Glomerular endothelial cell (primary cell): ENCODE results near the gene DCAF6. TPM values are rescaled to one million over a fixed set of nuclear protein-coding genes. Genes with fewer than 3 reads are reported as not detected.

Source experiments
- DNase-seq: peaks from one replicate; pipeline ENCODE4 v3.0.0-alpha.2; 2011; ENCODE audit warnings: low read depth, low spot score; ENCODE audit errors: extremely low read depth
- total RNA-seq: library from RNA; depleted of rRNA; stranded (reverse); fragments of >200 nt; gene quantifications from 2 replicates; pipeline ENCODE4 v1.2.3, GENCODE V29; 2015

DCAF6 gene
- total RNA-seq, 1 donor from 2014 or later: 45.2 TPM

DNA sequence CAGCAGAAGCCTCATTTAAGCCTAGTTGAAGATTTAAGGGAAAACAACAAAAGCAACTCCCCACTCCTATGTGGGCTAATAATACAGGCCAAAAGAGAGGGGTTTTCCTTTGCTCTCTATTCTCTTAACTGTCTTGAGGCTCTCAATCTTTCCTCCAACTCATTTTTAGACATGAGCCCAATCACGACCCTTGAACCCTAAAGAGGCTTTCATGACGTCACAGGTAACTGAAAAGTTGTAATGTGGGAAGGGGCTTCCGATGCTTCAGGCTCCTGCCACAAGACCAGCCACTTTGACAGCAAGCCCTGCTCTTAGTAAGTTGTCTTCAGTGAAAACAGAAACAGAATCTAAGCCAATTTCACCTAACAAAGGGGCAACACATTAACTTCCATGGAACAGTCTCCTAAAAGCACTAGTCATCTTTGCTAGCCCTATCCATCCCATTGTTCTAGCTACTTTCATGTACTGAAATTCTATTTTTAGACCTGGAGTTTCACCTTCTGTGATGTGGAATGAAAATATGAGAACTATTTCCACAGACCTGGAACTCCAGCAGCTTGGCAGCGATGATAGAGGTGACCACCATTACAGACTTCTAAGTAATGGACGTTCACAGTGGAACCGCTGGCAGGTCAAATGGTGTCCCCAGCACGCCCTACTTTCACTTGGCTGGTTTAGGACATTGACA, 164.0 kb downstream of the DCAF6 start:
- no peak for DNase-seq

DNA sequence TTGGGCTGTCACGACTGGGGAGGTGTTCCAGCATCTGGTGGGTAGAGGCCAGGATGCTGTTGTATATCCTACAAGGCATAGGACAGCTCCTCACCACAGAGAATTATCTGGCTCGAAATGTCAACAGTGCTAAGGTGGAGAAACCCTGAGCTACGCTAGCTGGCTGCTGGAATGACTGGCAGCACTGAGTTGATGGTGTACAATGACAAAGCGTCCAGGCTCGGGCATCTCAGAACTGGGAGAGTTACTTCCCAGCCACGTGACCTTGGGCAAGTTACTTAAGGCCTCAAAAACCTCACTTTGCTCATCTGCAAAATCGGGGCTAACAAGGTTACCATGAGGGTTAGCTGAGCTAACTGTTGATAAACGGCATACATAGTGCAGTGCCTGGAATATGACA, 164.9 kb downstream of the DCAF6 start:
- DNase-seq: no peak

DNA sequence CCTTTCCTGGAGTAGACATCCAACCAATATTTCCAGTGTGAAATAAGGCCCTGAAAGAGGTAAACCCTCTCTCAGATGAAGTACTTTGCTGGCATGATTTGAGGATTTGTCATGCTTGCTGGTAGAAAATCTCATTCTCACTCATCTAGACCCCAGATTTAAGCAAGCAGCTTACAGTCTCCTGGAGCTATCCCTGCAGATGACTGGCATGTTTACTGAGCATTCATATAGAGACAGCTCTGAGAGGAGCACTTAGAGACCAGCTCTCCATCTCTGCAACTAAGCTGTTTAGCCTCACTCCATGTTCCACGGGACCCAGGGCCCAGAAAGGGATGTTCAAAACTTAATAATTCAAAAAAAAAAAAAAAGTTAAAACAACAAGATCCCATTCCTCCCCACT, 166.0 kb downstream of the DCAF6 start:
- no peak for DNase-seq

DNA sequence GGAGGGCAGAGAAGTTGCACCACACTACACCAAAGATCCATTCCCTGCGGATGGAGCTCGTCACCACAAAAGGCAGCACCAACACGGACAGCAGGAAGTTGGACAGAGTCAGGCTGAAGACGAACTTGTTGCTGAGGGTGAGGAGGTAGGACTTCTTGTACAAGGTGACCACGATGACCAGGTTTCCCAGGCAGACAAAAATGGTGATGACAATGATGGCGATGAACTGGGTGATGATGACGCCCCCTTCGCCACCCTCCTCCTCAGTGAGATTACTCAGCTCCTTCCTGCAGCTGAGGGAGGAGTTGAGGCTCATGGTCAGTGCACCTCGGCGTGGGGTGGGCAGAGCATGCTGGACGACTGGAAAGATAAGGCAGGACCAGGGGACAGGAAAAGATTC, 168.1 kb downstream of the DCAF6 start:
- DNase-seq: no peak

DNA sequence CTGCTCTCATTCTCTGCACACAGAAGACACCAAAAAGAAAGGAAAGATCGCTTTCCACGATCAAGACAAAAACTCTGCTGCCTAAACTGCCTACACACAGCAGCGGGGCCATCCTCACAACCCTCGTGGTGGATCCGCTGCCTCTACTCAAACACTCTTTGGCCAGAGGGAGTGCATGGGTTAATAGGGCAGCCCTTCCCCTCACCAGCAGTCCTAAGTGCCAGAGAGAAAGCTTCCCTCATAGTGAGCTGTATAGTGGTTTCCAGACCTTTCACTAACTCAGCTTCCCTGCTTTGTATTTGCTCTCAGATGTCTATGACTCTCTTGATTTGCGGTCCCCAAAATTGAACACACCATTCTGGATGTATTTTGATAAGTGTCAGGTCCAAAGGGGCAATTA, 169.4 kb downstream of the DCAF6 start:
- no peak for DNase-seq

DNA sequence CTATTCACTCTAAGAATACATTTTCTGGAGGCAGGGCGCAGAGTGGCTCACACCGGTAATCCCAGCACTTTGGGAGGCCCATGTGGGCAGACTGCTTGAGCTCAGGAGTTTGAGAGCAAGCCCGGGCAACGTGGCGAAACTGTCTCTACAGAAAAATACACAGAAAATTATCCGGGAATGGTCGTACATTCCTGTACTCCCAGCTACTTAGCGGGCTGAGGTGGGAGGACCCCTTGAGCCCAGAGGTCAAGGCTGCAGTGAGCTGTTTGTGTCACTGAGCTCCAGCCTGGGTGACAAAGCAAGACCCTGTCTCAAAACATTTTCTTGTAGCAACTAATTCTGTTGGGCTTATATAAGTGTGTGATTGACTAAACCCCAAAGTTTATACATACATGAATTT, 169.8 kb downstream of the DCAF6 start:
- no peak for DNase-seq

DNA sequence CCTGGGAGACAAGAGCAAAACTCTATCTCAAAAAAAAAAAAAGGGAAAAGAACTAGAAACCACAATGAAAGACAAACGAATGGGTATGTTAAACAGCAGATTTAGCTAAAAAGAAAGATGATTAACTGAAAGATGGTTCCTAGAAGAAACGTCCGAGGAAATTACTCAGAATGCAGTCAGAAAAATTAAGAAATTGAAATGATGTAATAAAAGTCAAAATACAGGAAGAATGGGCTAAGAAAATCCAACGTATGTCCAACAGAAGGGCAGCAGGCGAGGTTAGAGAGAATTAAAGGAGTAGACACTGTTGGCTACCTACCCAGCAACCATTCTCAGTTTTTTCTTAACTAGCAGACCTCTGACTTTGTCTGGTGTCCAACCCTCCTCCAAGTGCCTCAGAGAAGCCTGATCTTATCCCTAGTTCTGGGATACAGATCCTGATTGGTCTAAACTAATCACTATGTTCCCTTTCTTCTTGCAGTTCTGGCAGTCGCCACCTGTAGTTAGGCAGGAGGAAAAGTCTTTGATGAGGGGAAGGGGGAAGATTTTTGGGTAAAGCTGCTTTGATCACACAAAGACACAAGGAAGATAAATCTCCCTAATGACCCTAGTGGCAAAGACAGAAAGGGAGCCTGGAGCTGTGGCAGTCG, 174.5 kb downstream of the DCAF6 start:
- no peak for DNase-seq

DNA sequence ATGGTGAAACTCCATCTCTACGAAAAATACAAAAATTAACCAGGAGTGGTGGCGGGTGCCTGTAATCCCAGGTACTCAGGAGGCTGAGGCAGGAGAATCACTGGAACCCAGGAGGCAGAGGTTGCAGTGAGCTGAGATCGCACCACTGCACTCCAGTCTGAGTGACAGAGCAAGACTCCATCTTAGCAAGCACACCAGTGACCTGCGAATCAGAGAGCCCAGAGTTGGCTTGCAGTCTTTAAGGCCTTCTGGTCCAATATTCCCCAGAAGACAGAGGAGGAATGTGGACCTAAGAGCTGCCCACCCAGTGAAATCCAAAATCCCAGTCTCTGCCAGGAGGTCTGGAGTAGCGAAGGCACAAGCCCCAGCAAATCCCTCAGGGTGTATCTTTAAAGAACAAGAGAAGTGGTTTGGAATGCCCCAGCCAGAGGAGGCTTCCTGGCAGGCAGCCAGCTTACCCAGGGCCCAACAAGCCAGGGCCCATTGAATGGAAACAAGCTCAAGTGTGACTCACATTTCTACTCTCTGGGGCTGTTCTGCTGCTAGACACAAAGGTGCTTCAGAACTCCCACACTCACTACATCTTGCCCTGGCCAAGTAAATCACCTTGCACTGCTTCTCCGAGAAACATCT, 176.3 kb downstream of the DCAF6 start:
- peak; percentile 56 for DNase-seq

DNA sequence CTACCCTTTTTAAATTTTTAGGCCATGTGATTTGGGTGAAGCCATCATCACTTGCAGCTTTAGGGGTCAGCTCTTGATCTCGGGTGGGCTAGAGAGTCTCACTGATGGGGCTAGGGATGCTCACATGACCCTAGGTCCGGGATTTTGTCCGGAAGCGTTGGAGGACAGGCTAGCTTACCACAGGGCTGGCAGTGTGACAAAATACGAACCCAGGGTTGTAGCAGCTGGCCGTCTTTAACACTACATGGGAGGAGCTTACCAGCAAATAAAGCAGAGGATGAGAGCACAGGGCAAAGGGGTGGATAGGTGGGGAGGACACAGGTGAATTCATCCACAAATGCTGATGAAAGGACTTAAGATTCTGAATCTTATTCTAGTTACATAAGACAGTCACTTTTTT, 178.4 kb downstream of the DCAF6 start:
- no peak for DNase-seq

DNA sequence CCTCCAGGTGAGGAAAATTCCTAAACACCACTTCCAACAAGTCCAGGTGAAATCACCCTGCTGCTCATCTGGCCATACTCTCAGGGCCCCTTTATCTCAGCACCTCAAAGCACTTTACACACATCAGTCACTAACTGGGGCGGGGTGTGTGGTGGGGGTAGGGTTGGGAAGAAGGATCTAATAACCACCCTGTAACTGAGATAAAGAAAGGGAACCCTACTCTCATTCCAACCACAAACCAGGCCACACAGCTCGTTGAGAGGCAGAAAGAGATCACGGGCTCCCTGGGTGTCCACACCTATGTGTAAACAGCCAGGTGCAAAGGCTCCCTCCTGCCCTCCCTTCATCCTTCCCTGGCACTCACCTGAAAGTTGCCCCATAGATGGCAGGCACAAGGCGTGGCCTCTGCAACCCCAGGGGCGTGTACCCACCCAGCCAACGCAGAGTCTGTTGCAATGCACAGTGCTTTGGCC, 179.9 kb downstream of the DCAF6 start:
- DNase-seq: no peak

DNA sequence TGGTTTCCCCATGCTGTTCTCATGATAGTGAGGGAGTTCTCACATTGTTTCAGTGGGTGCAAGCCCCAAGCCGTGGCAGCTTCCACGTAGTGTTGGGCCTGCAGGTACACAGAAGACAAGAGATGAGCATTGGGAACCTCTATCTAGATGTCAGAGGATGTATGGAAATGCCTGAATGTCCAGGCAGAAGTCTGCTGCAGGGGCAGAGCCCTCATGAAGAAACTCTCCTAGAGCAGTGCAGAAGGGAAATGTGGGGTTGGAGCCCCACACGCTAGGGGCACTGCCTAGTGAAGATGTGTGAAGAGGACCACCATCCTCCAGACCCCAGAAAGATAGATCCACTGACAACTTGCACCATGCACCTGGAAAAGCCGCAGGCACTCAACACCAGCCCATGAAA, 183.3 kb downstream of the DCAF6 start:
- DNase-seq: no peak

DNA sequence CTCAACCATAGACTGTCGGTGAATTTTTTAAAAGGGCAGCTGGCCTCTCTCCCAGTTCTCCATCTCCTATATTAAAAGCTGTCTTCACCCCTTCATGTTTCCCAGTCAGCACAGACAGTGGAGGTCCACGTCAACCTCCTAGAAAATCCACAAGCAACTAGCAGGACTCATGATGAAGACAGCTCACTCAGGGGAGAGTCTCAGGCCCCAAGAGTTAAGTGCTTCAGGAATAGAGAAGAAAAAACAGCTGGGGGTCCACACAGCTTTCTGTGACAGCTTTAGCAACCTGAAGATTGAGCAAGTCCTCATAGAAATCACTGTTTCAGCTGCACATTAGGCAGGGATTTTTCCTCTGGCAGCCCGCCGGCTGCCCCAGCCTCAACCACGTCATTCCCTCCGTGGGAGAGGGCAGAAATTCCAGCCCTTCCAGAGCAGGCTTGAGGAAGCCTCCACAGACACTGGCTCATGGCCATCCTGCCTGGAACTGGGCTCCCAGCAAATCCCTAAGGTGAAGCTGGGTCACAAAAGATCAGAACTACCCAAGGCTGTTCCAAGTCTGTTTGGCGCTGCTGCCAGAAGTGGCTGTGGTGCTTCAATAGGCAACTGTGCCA, 185.0 kb downstream of the DCAF6 start:
- no peak for DNase-seq

DNA sequence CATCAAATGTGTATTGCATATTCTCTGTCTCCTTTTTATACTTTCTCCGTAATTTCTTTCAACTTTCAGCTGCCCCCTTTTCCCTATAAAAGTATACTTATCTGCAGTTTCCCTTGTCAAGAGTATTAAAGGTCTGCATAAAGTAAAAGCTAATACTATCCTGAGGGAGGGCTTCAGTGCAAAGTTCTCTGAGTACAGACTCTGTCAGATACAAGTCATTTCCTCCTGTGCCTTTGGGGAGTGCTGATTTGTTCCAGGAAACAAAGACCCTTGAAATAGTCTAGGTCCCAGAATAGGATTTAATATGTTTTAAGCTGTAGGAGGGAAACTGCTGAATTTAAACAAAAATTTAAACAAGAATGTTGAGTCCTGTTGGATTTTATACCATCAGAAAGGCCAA, 188.6 kb downstream of the DCAF6 start:
- no peak for DNase-seq

Other genes with a start within 250 kb of the DCAF6 start
- 71.1 and 85.9 TPM in 2 replicates for gene MPZL1, start 214.7 kb upstream of the DCAF6 start, total RNA-seq
- gene ADCY10, start 22.5 kb upstream of the DCAF6 start, total RNA-seq: 0.06 TPM in 1 of 2 replicates, not detected in the other
- gene MPC2, start 389 bp downstream of the DCAF6 start, total RNA-seq: 21.6 and 29.5 TPM in 2 replicates
- gene GPR161, start 200.2 kb downstream of the DCAF6 start, total RNA-seq: 19.9 and 24.2 TPM in 2 replicates
- 32.0 and 34.1 TPM in 2 replicates for gene TIPRL, start 242.3 kb downstream of the DCAF6 start, total RNA-seq